ENCODE measurements around the gene ATF5.

ATF5 gene

GRCh38 chr19:49881672-49882394, 47.2 kb upstream of the ATF5 start:
- Histone ChIP-seq H3K27ac (no peak overlapping the region), H3K36me3 (ENCODE audit: insufficient read depth) (no peaks in the 10 kb centered on the region; the same call in 1 of the 2 replicates), H3K4me1 (ENCODE audit: low read depth, poor library complexity, severe bottlenecking) (peaks cover 19% of the 10 kb centered on the region), H3K9ac (no peak overlapping the region), H3K27me3 (ENCODE audit: insufficient read depth, low read depth) (no peaks in the 10 kb centered on the region), H3K4me2 (no peak overlapping the region), H3K79me2 (ENCODE audit: insufficient read depth, low read depth) (no peaks in the 10 kb centered on the region), H2AFZ (ENCODE audit: low read depth) (no peak overlapping the region), H3K4me3 (IDR thresholded peaks at IDR 0.05; ENCODE audit: insufficient read depth, low read depth, low read length) (no peak overlapping the region), H4K20me1 (ENCODE audit: insufficient read depth) (no peaks in the 10 kb centered on the region)
- TF ChIP-seq, protein P1, sequence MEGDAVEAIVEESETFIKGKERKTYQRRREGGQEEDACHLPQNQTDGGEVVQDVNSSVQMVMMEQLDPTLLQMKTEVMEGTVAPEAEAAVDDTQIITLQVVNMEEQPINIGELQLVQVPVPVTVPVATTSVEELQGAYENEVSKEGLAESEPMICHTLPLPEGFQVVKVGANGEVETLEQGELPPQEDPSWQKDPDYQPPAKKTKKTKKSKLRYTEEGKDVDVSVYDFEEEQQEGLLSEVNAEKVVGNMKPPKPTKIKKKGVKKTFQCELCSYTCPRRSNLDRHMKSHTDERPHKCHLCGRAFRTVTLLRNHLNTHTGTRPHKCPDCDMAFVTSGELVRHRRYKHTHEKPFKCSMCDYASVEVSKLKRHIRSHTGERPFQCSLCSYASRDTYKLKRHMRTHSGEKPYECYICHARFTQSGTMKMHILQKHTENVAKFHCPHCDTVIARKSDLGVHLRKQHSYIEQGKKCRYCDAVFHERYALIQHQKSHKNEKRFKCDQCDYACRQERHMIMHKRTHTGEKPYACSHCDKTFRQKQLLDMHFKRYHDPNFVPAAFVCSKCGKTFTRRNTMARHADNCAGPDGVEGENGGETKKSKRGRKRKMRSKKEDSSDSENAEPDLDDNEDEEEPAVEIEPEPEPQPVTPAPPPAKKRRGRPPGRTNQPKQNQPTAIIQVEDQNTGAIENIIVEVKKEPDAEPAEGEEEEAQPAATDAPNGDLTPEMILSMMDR (conservative IDR thresholded peaks at IDR 0.05; ENCODE audit: low read depth, low read length) = no peak

DNA sequence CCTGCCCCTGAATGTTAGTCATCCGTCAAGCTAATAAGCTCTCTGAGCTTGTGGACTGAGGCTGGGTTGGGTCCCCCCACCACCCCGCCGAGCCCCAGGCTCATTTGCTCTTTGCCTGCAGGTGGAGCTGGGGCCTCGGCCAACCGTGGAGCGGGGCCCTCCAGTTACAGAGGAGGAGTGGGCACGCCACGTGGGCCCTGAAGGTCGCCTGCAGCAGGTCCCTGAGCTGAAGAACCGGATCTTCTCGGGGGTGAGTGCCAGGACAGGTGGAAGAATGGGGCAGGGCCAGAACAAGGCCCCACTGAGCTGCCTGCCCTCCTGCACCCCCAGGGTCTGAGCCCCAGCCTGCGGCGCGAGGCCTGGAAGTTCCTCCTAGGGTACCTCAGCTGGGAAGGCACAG, 46.4 kb upstream of the ATF5 start:
- H3K9ac ChIP-seq = no peak overlapping the region
- no peak overlapping the region for H3K27ac ChIP-seq
- no peaks in the 10 kb centered on the region for H4K20me1 ChIP-seq (ENCODE audit: insufficient read depth)
- H3K79me2 ChIP-seq (ENCODE audit: insufficient read depth, low read depth) = no peaks in the 10 kb centered on the region
- no peaks in the 10 kb centered on the region; the same call in 1 of the 2 replicates for H3K36me3 ChIP-seq (ENCODE audit: insufficient read depth)
- H3K4me1 ChIP-seq (ENCODE audit: low read depth, poor library complexity, severe bottlenecking) = peaks cover 19% of the 10 kb centered on the region
- H3K4me2 ChIP-seq = no peak overlapping the region
- TF ChIP-seq, protein P1 (conservative IDR thresholded peaks at IDR 0.05; ENCODE audit: low read depth, low read length) = no peak
- H3K27me3 ChIP-seq (ENCODE audit: insufficient read depth, low read depth) = no peaks in the 10 kb centered on the region
- no peak overlapping the region for H3K4me3 ChIP-seq (IDR thresholded peaks at IDR 0.05; ENCODE audit: insufficient read depth, low read depth, low read length)
- H2AFZ ChIP-seq (ENCODE audit: low read depth) = no peak overlapping the region

GRCh38 chr19:49883094-49883493, 45.9 kb upstream of the ATF5 start:
- H3K27ac ChIP-seq = no peak overlapping the region
- H4K20me1 ChIP-seq (ENCODE audit: insufficient read depth) = no peaks in the 10 kb centered on the region
- TF ChIP-seq, protein P1 (conservative IDR thresholded peaks at IDR 0.05; ENCODE audit: low read depth, low read length) = no peak
- H2AFZ ChIP-seq (ENCODE audit: low read depth) = no peak overlapping the region
- H3K79me2 ChIP-seq (ENCODE audit: insufficient read depth, low read depth) = no peaks in the 10 kb centered on the region
- peaks cover 19% of the 10 kb centered on the region for H3K4me1 ChIP-seq (ENCODE audit: low read depth, poor library complexity, severe bottlenecking)
- H3K4me3 ChIP-seq (IDR thresholded peaks at IDR 0.05; ENCODE audit: insufficient read depth, low read depth, low read length) = no peak overlapping the region
- no peak overlapping the region for H3K4me2 ChIP-seq
- H3K9ac ChIP-seq = no peak overlapping the region
- H3K27me3 ChIP-seq (ENCODE audit: insufficient read depth, low read depth) = no peaks in the 10 kb centered on the region
- no peaks in the 10 kb centered on the region; the same call in 1 of the 2 replicates for H3K36me3 ChIP-seq (ENCODE audit: insufficient read depth)

DNA sequence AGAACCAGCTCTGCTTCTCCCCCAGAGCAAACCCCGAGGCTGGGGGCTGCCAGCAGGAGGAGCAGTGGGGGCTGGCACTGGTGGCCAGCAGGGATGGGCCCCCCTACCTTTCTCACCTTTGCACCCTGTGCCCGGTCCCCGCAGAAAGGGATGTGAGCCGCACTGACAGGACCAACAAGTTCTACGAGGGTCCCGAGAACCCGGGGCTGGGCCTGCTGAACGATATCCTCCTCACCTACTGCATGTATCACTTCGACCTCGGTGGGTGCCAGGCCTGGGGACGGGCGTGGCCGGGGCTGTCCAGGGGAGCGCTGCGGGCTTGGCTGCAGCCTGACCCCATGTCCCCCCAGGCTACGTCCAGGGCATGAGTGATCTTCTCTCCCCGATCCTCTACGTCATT, 44.9 kb upstream of the ATF5 start:
- H2AFZ ChIP-seq (ENCODE audit: low read depth) = no peak overlapping the region
- no peaks in the 10 kb centered on the region for H3K79me2 ChIP-seq (ENCODE audit: insufficient read depth, low read depth)
- H3K9ac ChIP-seq = no peak overlapping the region
- H3K36me3 ChIP-seq (ENCODE audit: insufficient read depth) = no peaks in the 10 kb centered on the region; the same call in 1 of the 2 replicates
- H3K27me3 ChIP-seq (ENCODE audit: insufficient read depth, low read depth) = no peaks in the 10 kb centered on the region
- no peak overlapping the region for H3K4me3 ChIP-seq (IDR thresholded peaks at IDR 0.05; ENCODE audit: insufficient read depth, low read depth, low read length)
- peaks cover 11% of the 10 kb centered on the region for H3K4me1 ChIP-seq (ENCODE audit: low read depth, poor library complexity, severe bottlenecking)
- H3K4me2 ChIP-seq = no peak overlapping the region
- no peaks in the 10 kb centered on the region for H4K20me1 ChIP-seq (ENCODE audit: insufficient read depth)
- H3K27ac ChIP-seq = no peak overlapping the region
- TF ChIP-seq, protein P1 (conservative IDR thresholded peaks at IDR 0.05; ENCODE audit: low read depth, low read length) = no peak

All from KMS-11 (cell line).